Stimulated activated CD8-positive, alpha-beta memory T cell treated with anti-CD3 and anti-CD28 coated beads, Interleukin-4, amount 100 ng/mL, for 24 hours (primary cell): Measurements from ENCODE around the gene SLC6A7.
"Not testable (repeated sequence)": the region's sequence is repeated elsewhere in the genome, so short reads cannot be mapped to it uniquely, and the experiment has no call there.

Source experiments
- DNase-seq: peaks from one replicate; pipeline ENCODE4 v3.0.0-alpha.2; 2020; ENCODE audit warnings: low read depth

The SLC6A7 gene

GRCh38 chr5:150219142-150219541 is 29.3 kb downstream of the SLC6A7 start:
- no peak for DNase-seq

GRCh38 chr5:150219861-150220260 is 30.0 kb downstream of the SLC6A7 start:
- DNase-seq = no peak

- DNase-seq = no peak
These were observed 31.6 kb downstream of the SLC6A7 start for GRCh38 chr5:150221471-150221870.

GRCh38 chr5:150222906-150223305 is 33.0 kb downstream of the SLC6A7 start:
- no peak for DNase-seq

- DNase-seq = no peak
These were observed 33.6 kb downstream of the SLC6A7 start for GRCh38 chr5:150223474-150223873.

- DNase-seq = no peak
These were observed 34.7 kb downstream of the SLC6A7 start for GRCh38 chr5:150224483-150225027.

- no peak for DNase-seq
These were observed 37.2 kb downstream of the SLC6A7 start for GRCh38 chr5:150227036-150227435.

- DNase-seq = no peak
These were observed 37.9 kb downstream of the SLC6A7 start for GRCh38 chr5:150227606-150228273.

GRCh38 chr5:150229571-150229970 is 39.7 kb downstream of the SLC6A7 start:
- DNase-seq = no peak

GRCh38 chr5:150230842-150231241 is 41.0 kb downstream of the SLC6A7 start:
- DNase-seq = no peak

- not testable (repeated sequence) for DNase-seq
These were observed 43.8 kb downstream of the SLC6A7 start for GRCh38 chr5:150233706-150234105.

GRCh38 chr5:150234576-150235499 is 45.0 kb downstream of the SLC6A7 start:
- DNase-seq = no peak

- DNase-seq = no peak
These were observed 45.6 kb downstream of the SLC6A7 start for GRCh38 chr5:150235500-150235854.

GRCh38 chr5:150236313-150236712 is 46.5 kb downstream of the SLC6A7 start:
- no peak for DNase-seq

- no peak for DNase-seq
These were observed 47.3 kb downstream of the SLC6A7 start for GRCh38 chr5:150236981-150237754.

GRCh38 chr5:150238646-150239045 is 48.8 kb downstream of the SLC6A7 start:
- no peak for DNase-seq

GRCh38 chr5:150239099-150239793 is 49.4 kb downstream of the SLC6A7 start:
- DNase-seq = no peak

GRCh38 chr5:150239794-150240122 is 49.9 kb downstream of the SLC6A7 start:
- DNase-seq = no peak

- DNase-seq = no peak
These were observed 51.7 kb downstream of the SLC6A7 start for GRCh38 chr5:150241298-150242160.

- no peak for DNase-seq
These were observed 52.5 kb downstream of the SLC6A7 start for GRCh38 chr5:150242251-150242894.
